Lung (tissue), 12 donors: ENCODE data around the gene AAMP. TPM values are rescaled to one million over a fixed set of nuclear protein-coding genes. Genes with fewer than 3 reads are reported as not detected.

Experiments used
- ATAC-seq: fragments of 200-7000 bp; cut with Tn5 transposase; one replicate; pipeline ENCODE4 v1.9.1; 2020; ENCODE audit warnings: moderate number of reproducible peaks; ENCODE audit not compliant: insufficient read depth, low FRiP score
- DNase-seq, 3 donors: peaks; one replicate each; pipeline ENCODE4 v3.0.0-alpha.2; 2013 to 2017
- H3K27ac ChIP-seq, 2 donors: one replicate each; pipeline ENCODE4 v1.5.1; 2013; ENCODE audit warnings: mild to moderate bottlenecking in 2 of 2, moderate library complexity in 2 of 2, control low read depth in 1 of 2, inconsistent platforms in 1 of 2, low read depth in 1 of 2, low read length in 1 of 2
- H3K27me3 ChIP-seq, 3 donors: one replicate each; pipeline ENCODE4 v1.5.1; 2013; ENCODE audit warnings: low read length in 2 of 3; ENCODE audit not compliant: control insufficient read depth in 3 of 3, insufficient read depth in 3 of 3
- H3K36me3 ChIP-seq, 4 donors: one replicate each; pipeline ENCODE4 v1.5.1; 2013; ENCODE audit warnings: low read length in 4 of 4, mild to moderate bottlenecking in 1 of 4, moderate library complexity in 1 of 4; ENCODE audit not compliant: control insufficient read depth in 4 of 4, insufficient read depth in 4 of 4
- H3K4me1 ChIP-seq, 5 donors: one replicate each; pipeline ENCODE4 v1.5.1; 2013; ENCODE audit warnings: low read length in 5 of 5, mild to moderate bottlenecking in 2 of 5, moderate library complexity in 1 of 5; ENCODE audit not compliant: control insufficient read depth in 5 of 5, insufficient read depth in 5 of 5
- H3K4me3 ChIP-seq: one replicate; pipeline ENCODE4 v1.5.1; 2013; ENCODE audit warnings: mild to moderate bottlenecking, control low read depth, moderate library complexity
- H3K9ac ChIP-seq, 2 donors: one replicate each; pipeline ENCODE4 v1.5.1; 2013; ENCODE audit warnings: low read length in 2 of 2, control low read depth in 1 of 2; ENCODE audit not compliant: insufficient read depth in 1 of 2
- H3K9me3 ChIP-seq, 4 donors: one replicate each; pipeline ENCODE4 v1.5.1; 2013; ENCODE audit warnings: low read length in 3 of 4, mild to moderate bottlenecking in 1 of 4, moderate library complexity in 1 of 4; ENCODE audit not compliant: control insufficient read depth in 4 of 4, insufficient read depth in 3 of 4
- CTCF ChIP-seq: IDR thresholded peaks from 2 replicates; pipeline ENCODE4 v1.5.1; 2012; ENCODE audit warnings: mild to moderate bottlenecking; ENCODE audit errors: control extremely low read depth, extremely low read depth
- WGBS, 2 donors: extraction: QIAGEN DNeasy Blood & Tissue Kit; methylation state at CpG; one replicate each; pipeline ENCODE4 v1.1.7; 2013; 5-methylcytosine and 5-hydroxymethylcytosine counted together
- polyA plus RNA-seq, 2 donors: library from polyadenylated mRNA; stranded (reverse); fragments of 200-250 nt; gene quantifications; one replicate each; pipeline ENCODE4 v1.2.1, GENCODE V29; 2013
- total RNA-seq, 2 donors: library from RNA; depleted of rRNA in 1 of 2; stranded (reverse); fragments of >200 nt in 1 of 2; gene quantifications; one replicate each; pipeline ENCODE4 v1.2.1, GENCODE V29; 2014 to 2021
- donor health status: control.
- donor health status: control.
- donor health status: Bipolar disorder and iron deficiency.
- donor health status: healthy.
- donor health status: DM: yes; HTN: yes; CAD: no.

AAMP gene
- total and polyA plus RNA-seq, 4 donors, result 62.0 to 193 (median 78.5) TPM

DNA sequence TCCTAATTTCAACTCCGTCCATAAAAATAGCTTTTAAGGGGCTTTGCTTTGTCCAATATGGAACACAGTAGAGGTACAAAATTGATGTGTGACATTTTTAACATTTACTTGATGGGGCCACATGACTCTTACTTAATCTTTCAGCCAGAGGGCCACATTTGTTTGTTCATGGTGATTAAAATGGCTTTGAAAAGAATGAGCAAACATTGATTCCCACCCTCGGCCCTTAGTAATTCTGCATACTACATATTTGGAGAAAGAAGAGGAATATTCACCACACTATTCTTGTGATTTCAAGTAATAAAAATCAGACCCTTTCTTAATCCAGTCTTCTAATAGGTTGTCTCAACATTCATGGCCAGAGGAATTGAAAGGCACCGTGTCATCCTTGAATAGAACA lies 35.4 kb downstream of the AAMP start:
- Histone ChIP-seq H3K4me1 (peaks cover 0 to 11% (median 6%) of the 10 kb centered on the region in 5 donors), H3K36me3 (peaks cover 38 to 55% (median 43%) of the 10 kb centered on the region in 4 donors), H3K9me3 (no peaks in the 10 kb centered on the region), H3K9ac (no peak overlapping the region), H3K4me3 (no peak overlapping the region), H3K27me3 (no peaks in the 10 kb centered on the region), H3K27ac (no peak overlapping the region)
- TF ChIP-seq CTCF, result no peak
- ATAC-seq (no peak), DNase-seq (no peak)
- 49 to 58% methylated on average over 3 of the region's 3 CpGs for WGBS, 2 donors

- H3K4me1 ChIP-seq, result peaks cover 0 to 15% (median 6%) of the 10 kb centered on the region in 5 donors
- no peaks in the 10 kb centered on the region for H3K9me3 ChIP-seq
- WGBS, 2 donors, result 87 to 96% methylated on average over 4 of the region's 4 CpGs
- ATAC-seq (no peak), DNase-seq (no peak)
- no peak for TF ChIP-seq CTCF
- H3K9ac ChIP-seq, result no peak overlapping the region
- H3K27me3 ChIP-seq, result no peaks in the 10 kb centered on the region
- no peak overlapping the region for H3K4me3 ChIP-seq
- H3K36me3 ChIP-seq, result peaks cover 33 to 53% (median 38%) of the 10 kb centered on the region in 4 donors
- no peak overlapping the region for H3K27ac ChIP-seq
These were observed 36.4 kb downstream of the AAMP start for GRCh38 chr2:218233543-218233942.

DNA sequence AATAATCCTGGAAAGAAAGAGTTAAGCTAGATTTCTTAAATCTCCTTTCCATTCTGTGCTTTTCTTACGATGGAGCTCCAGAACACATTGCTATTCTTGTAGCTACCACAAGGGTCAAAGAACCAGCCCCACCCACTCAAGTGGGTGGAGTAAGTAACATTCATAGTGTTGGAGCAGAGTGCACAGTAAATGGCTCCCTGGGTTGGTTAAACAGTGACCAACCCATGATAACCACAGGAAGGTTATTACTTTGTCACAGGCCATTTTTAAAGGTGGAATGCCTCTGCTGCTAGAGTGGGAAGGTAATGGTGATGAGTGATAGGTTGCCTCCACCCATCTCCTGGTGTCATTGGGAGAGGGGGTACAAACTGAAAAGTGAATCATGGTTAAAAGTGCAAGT lies 39.1 kb downstream of the AAMP start:
- H3K9me3 ChIP-seq, result no peaks in the 10 kb centered on the region
- TF ChIP-seq CTCF, result no peak
- WGBS, 2 donors, result 5 to 6% methylated on average over 1 of the region's 1 CpG
- H3K4me3 ChIP-seq, result no peak overlapping the region
- H3K4me1 ChIP-seq, result peaks cover 0 to 17% (median 6%) of the 10 kb centered on the region in 5 donors
- H3K9ac ChIP-seq, result no peak overlapping the region
- ATAC-seq (no peak), DNase-seq (no peak)
- peaks cover 32 to 49% (median 41%) of the 10 kb centered on the region in 4 donors for H3K36me3 ChIP-seq
- no peaks in the 10 kb centered on the region for H3K27me3 ChIP-seq
- H3K27ac ChIP-seq, result no peak overlapping the region

- TF ChIP-seq CTCF, result no peak
- Histone ChIP-seq H3K27ac (peak overlapping the region in 1 of 2 donors; percentile 39), H3K4me1 (peaks cover 0 to 17% (median 4%) of the 10 kb centered on the region in 5 donors), H3K4me3 (no peak overlapping the region), H3K9ac (no peak overlapping the region), H3K27me3 (no peaks in the 10 kb centered on the region), H3K9me3 (no peaks in the 10 kb centered on the region), H3K36me3 (peaks cover 28 to 43% (median 36%) of the 10 kb centered on the region in 4 donors)
- ATAC-seq, result no peak
- 82% methylated on average over 4 of the region's 4 CpGs for WGBS, 2 donors
- no peak for DNase-seq
These were observed 40.1 kb downstream of the AAMP start for GRCh38 chr2:218229851-218230250.
